Measurements from ENCODE around the gene ALPK3.

Gene ALPK3

DNA sequence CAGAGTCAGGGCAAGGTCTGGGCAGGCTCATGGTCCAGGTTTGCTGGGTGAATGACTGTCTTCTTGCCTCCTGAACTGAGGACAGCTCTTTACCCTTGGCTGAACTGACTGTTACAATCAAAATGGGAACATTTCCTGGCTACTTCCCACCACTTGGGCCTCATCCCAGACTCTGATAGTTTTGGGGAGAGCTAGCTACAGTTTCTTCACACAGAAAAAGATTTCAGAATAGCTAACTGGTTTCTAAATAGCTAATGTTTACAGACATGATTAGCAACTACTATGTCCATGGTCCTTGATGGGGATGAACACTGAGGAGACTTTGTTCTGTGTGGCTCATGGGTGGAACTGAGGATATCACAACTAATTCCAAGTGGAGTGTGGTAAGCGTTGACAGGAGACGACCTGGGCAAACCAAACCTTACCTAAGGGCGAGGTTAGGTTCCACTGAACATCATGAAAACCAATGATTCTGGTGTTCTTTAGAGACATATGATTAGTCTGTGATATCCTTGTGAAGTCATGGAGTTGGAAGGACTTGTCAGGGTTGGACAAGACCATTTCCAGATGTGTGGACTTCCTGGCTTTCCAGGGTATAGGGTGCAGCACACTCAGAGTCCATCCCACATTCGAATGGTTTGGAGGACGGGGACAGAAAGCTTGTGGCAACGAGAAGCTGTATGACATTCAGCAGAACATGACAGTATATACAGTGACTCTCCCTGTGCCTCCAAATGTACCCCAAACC lies 7.3 kb downstream of the ALPK3 start:
- no peaks in the 10 kb centered on the region for H3K9me3 ChIP-seq (ENCODE audit: severe bottlenecking)
- H3K27ac ChIP-seq (ENCODE audit: poor library complexity, severe bottlenecking), result no peak overlapping the region
- no peaks in the 10 kb centered on the region for H3K36me3 ChIP-seq (ENCODE audit: low read depth)
- no peaks in the 10 kb centered on the region for H3K27me3 ChIP-seq (ENCODE audit: insufficient read depth, poor library complexity, severe bottlenecking)
- TF ChIP-seq, protein P1, sequence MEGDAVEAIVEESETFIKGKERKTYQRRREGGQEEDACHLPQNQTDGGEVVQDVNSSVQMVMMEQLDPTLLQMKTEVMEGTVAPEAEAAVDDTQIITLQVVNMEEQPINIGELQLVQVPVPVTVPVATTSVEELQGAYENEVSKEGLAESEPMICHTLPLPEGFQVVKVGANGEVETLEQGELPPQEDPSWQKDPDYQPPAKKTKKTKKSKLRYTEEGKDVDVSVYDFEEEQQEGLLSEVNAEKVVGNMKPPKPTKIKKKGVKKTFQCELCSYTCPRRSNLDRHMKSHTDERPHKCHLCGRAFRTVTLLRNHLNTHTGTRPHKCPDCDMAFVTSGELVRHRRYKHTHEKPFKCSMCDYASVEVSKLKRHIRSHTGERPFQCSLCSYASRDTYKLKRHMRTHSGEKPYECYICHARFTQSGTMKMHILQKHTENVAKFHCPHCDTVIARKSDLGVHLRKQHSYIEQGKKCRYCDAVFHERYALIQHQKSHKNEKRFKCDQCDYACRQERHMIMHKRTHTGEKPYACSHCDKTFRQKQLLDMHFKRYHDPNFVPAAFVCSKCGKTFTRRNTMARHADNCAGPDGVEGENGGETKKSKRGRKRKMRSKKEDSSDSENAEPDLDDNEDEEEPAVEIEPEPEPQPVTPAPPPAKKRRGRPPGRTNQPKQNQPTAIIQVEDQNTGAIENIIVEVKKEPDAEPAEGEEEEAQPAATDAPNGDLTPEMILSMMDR (IDR thresholded peaks at IDR 0.05; ENCODE audit: poor library complexity, severe bottlenecking), result no peak
- DNase-seq (ENCODE audit: low spot score), result no peak
- no peaks in the 10 kb centered on the region for H3K4me1 ChIP-seq (ENCODE audit: insufficient read depth, poor library complexity, severe bottlenecking)
- ATAC-seq (ENCODE audit: low read depth), result no peak
- no peak overlapping the region for H3K4me3 ChIP-seq (ENCODE audit: severe bottlenecking)

DNA sequence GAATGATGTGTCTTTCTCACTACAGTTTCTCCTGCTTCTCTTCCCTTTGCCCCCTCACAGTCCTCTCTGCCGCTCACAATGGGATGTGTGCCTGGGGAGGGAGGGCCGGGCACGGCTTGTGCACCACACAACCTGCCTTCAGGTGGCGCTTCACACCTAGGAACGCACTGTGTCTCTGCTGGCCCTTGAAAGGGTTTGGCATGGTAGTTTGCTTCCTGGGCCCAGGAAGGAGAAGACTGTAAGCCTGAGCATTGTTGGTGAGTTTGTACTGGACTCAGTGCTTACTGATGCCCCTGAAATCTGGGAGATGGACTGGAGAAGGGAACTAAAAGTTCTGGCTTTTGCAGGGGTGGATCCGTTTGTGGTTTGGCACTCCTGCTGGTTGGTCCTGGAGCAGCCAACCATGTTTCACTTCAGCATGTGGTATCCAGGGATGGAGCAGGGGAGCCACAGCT lies 9.2 kb downstream of the ALPK3 start:
- H3K4me3 ChIP-seq (ENCODE audit: severe bottlenecking), result no peak overlapping the region
- TF ChIP-seq, protein P1 (IDR thresholded peaks at IDR 0.05; ENCODE audit: poor library complexity, severe bottlenecking), result peak; percentile 66
- no peaks in the 10 kb centered on the region for H3K9me3 ChIP-seq (ENCODE audit: severe bottlenecking)
- H3K4me1 ChIP-seq (ENCODE audit: insufficient read depth, poor library complexity, severe bottlenecking), result no peaks in the 10 kb centered on the region
- no peak for DNase-seq (ENCODE audit: low spot score)
- no peak overlapping the region for H3K27ac ChIP-seq (ENCODE audit: poor library complexity, severe bottlenecking)
- no peaks in the 10 kb centered on the region for H3K27me3 ChIP-seq (ENCODE audit: insufficient read depth, poor library complexity, severe bottlenecking)
- peak; percentile 71 for ATAC-seq (ENCODE audit: low read depth)
- no peaks in the 10 kb centered on the region for H3K36me3 ChIP-seq (ENCODE audit: low read depth)

DNA sequence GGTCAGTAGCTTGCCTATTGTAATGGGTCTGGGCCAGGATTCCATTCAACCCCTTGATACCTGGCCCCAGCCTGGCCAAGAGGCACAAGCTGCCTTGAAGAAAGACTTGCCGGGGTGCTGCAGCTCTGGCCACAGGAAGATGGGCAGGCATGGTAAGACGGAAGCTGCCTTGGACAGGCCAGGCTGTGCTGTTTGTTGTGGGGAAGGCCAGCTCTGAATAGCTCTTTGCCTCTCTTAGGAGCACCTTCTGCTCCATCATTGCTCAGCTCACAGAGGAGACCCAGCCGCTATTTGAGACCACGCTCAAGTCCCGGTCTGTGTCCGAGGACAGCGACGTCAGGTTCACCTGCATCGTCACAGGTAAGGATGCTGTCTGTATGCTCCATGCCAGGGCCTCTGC lies 10.1 kb downstream of the ALPK3 start:
- peak; percentile 57 for DNase-seq (ENCODE audit: low spot score)
- H3K36me3 ChIP-seq (ENCODE audit: low read depth), result no peaks in the 10 kb centered on the region
- no peak for ATAC-seq (ENCODE audit: low read depth)
- H3K27me3 ChIP-seq (ENCODE audit: insufficient read depth, poor library complexity, severe bottlenecking), result no peaks in the 10 kb centered on the region
- no peaks in the 10 kb centered on the region for H3K4me1 ChIP-seq (ENCODE audit: insufficient read depth, poor library complexity, severe bottlenecking)
- no peak overlapping the region for H3K27ac ChIP-seq (ENCODE audit: poor library complexity, severe bottlenecking)
- TF ChIP-seq, protein P1 (IDR thresholded peaks at IDR 0.05; ENCODE audit: poor library complexity, severe bottlenecking), result no peak
- H3K4me3 ChIP-seq (ENCODE audit: severe bottlenecking), result no peak overlapping the region
- no peaks in the 10 kb centered on the region for H3K9me3 ChIP-seq (ENCODE audit: severe bottlenecking)

DNA sequence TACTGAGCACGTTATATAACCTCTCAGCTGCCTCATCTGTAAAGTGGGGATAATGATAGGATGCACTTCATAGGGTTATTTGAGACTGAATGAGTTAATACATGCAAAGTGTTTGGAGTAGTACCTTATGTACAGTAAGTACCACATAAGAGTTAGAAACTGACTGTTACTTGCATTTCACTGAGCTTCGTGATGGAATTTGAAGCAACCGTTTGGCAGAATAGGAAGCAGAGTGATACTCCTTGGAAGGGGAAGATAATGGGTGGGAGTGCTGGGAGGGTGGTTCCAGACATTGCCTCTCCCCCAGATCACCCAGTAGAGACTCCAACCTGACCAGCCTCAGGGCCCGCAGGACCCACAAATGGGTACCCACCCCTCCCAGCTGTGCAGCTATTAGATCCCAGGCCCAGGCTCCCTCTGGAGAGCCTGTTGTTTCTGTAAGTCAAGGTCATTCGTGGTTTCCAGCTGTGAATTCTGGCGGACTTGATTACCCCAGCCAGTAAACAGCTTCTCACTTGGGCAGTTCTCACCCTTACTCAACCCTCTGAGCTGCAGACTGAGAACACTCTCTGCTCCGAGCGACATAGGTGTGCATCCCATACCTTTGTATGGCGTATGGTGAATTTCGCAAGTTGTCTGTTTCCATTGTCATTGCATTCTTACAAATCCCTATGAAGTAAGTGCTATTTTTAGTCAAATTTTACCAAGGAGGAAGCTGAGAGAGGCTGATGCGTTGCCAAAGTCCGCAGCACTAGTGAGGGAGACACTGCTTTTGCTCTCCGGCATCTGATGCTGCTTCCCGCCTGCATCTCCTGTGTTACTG lies 11.1 kb downstream of the ALPK3 start:
- Histone ChIP-seq H3K4me3 (ENCODE audit: severe bottlenecking) (no peak overlapping the region), H3K4me1 (ENCODE audit: insufficient read depth, poor library complexity, severe bottlenecking) (no peaks in the 10 kb centered on the region), H3K27ac (ENCODE audit: poor library complexity, severe bottlenecking) (no peak overlapping the region), H3K27me3 (ENCODE audit: insufficient read depth, poor library complexity, severe bottlenecking) (no peaks in the 10 kb centered on the region), H3K9me3 (ENCODE audit: severe bottlenecking) (no peaks in the 10 kb centered on the region), H3K36me3 (ENCODE audit: low read depth) (no peaks in the 10 kb centered on the region)
- ATAC-seq (ENCODE audit: low read depth), result no peak
- TF ChIP-seq, protein P1 (IDR thresholded peaks at IDR 0.05; ENCODE audit: poor library complexity, severe bottlenecking), result no peak
- peak; percentile 47 for DNase-seq (ENCODE audit: low spot score)
